Measurements from ENCODE around the gene HDX. TPM values are rescaled to one million over a fixed set of nuclear protein-coding genes. Genes with fewer than 3 reads are reported as not detected.

HDX gene
- total and polyA plus RNA-seq, 9 of the 15 experiments (the other 6 are each of a cell fraction or from before 2014, with no cell fraction given), result not detected

- TF ChIP-seq TARDBP (IDR thresholded peaks at IDR 0.05) (no peak), BDP1 (IDR thresholded peaks at IDR 0.05; ENCODE audit: insufficient read depth, insufficient read length) (no peak), ERF (CRISPR knock-in tag; IDR thresholded peaks at IDR 0.05) (no peak), NFIC (IDR thresholded peaks at IDR 0.05) (no peak), SUPT5H (IDR thresholded peaks at IDR 0.05) (no peak), THRB (CRISPR knock-in tag; conservative IDR thresholded peaks at IDR 0.05) (no peak)
Measured at GRCh38 chrX:84415140-84415539, 87.1 kb downstream of the HDX start (continued).

GRCh38 chrX:84363663-84364062 lies 138.6 kb downstream of the HDX start:
- FAIRE-seq (no peak), ATAC-seq (no peak), DNase-seq (ENCODE audit: extremely low read depth in 1 of 4, low spot score in 3 of 4) (no peak)
- ChIA-PET CTCF (ENCODE audit: low intra/inter-chr PET ratio) (no interaction called here), POLR2A (no interaction called here)
- no peaks in the 10 kb centered on the region for H3K9me1 ChIP-seq (ENCODE audit: control insufficient read depth, insufficient read depth, low read length)
- no peaks in the 10 kb centered on the region for H3K36me3 ChIP-seq (ENCODE audit: control insufficient read depth, insufficient read depth, low read length)
- H3K4me1 ChIP-seq (replicated peaks in 1 of 2; ENCODE audit: control insufficient read depth in 2 of 2, insufficient read depth in 2 of 2, low read length in 2 of 2), result no peaks in the 10 kb centered on the region
- no peak overlapping the region for H3K4me3 ChIP-seq
- H3K9ac ChIP-seq (ENCODE audit: insufficient read depth in 1 of 2, low read depth in 2 of 2, low read length in 2 of 2), result no peak overlapping the region
- no peaks in the 10 kb centered on the region for H3K27me3 ChIP-seq (ENCODE audit: control insufficient read depth in 2 of 2, insufficient read depth in 2 of 2, low read length in 2 of 2)
- no peaks in the 10 kb centered on the region for H3K79me2 ChIP-seq (ENCODE audit: control insufficient read depth, insufficient read depth, low read length)
- WGBS (ENCODE audit: insufficient coverage, low coverage, missing lambda C conversion rate), result 0% methylated on average over 1 of the region's 1 CpG
- H2AFZ ChIP-seq (ENCODE audit: low read depth, low read length), result no peak overlapping the region
- H4K20me1 ChIP-seq (replicated peaks; ENCODE audit: control insufficient read depth, insufficient read depth, low read length), result no peaks in the 10 kb centered on the region
- intact Hi-C loops (cut with micrococcal nuclease), result no loop called here
- TF ChIP-seq BRCA1 (IDR thresholded peaks at IDR 0.05) (no peak), BRCA1 (CRISPR knock-in tag; IDR thresholded peaks at IDR 0.05) (no peak), POLR3A (IDR thresholded peaks at IDR 0.05; ENCODE audit: borderline replicate concordance, extremely low read depth, insufficient read depth, insufficient read length) (no peak), ATF1 (CRISPR knock-in tag; IDR thresholded peaks at IDR 0.05) (no peak), ATF1 (tag; IDR thresholded peaks at IDR 0.05) (no peak), ZNF24 (IDR thresholded peaks at IDR 0.05) (no peak), BCOR (IDR thresholded peaks at IDR 0.05) (no peak), KDM5B (IDR thresholded peaks at IDR 0.05; ENCODE audit: insufficient replicate concordance, low read depth, low read length) (no peak), RFX7 (CRISPR knock-in tag; IDR thresholded peaks at IDR 0.05) (no peak), ZNF764 (CRISPR knock-in tag; IDR thresholded peaks at IDR 0.05; ENCODE audit: low read depth) (no peak), PRPF4 (IDR thresholded peaks at IDR 0.05; ENCODE audit: insufficient read depth, low read depth, low read length, poor library complexity, severe bottlenecking) (no peak)
- in situ Hi-C loops (cut with MboI), result no loop called here
- no peaks in the 10 kb centered on the region for H3K9me3 ChIP-seq (replicated peaks; ENCODE audit: control insufficient read depth, insufficient read depth, low read depth, low read length)
- no peak overlapping the region for H3K4me2 ChIP-seq (ENCODE audit: insufficient read depth, low read length)
- no TSS peak for BruUV-seq (replicated peaks)
- H3K27ac ChIP-seq (ENCODE audit: extremely low read depth, low read depth, low read length), result no peak overlapping the region

Measured in K562 (cell line).